H1 (cell line): Measurements from ENCODE around the gene PSMD13.

Experiments
- CEBPB ChIP-seq: IDR thresholded peaks from 2 replicates; pipeline ENCODE4 v1.6.1; 2012; ENCODE audit warnings: low read depth, low read length
- EP300 ChIP-seq, 2 experiments: IDR thresholded peaks; 1 replicate in 1 of 2; 2 replicates in 1 of 2; pipeline ENCODE4 v1.6.1; 2011 to 2012; ENCODE audit warnings: low read depth in 2 of 2, low read length in 2 of 2, mild to moderate bottlenecking in 2 of 2, borderline replicate concordance in 1 of 2, inconsistent platforms in 1 of 2, moderate library complexity in 1 of 2
- FOSL1 ChIP-seq: IDR thresholded peaks from 2 replicates; pipeline ENCODE4 v1.6.1; 2011; ENCODE audit warnings: mild to moderate bottlenecking, low read depth, low read length, moderate library complexity; ENCODE audit not compliant: insufficient read depth
- GABPA ChIP-seq: IDR thresholded peaks from 2 replicates; pipeline ENCODE4 v1.6.1; 2011; ENCODE audit warnings: mild to moderate bottlenecking, low read length, moderate library complexity, borderline replicate concordance; ENCODE audit not compliant: insufficient read depth
- KDM5A ChIP-seq: fragments of 200-600 bp; IDR thresholded peaks from 2 replicates; pipeline ENCODE4 v1.7.1; 2012; ENCODE audit warnings: mild to moderate bottlenecking, low read length, inconsistent platforms, mixed read lengths
- MAFK ChIP-seq: IDR thresholded peaks from 2 replicates; pipeline ENCODE4 v1.6.1; 2012; ENCODE audit warnings: low read depth, mild to moderate bottlenecking, improper control_type of control experiment, low read length
- NRF1 ChIP-seq: IDR thresholded peaks from 2 replicates; pipeline ENCODE4 v1.6.1; 2011; ENCODE audit warnings: mild to moderate bottlenecking, low read depth, low read length, improper control_type of control experiment
- POLR2A ChIP-seq, 2 experiments: IDR thresholded peaks; 1 replicate in 1 of 2; 2 replicates in 1 of 2; pipeline ENCODE4 v1.6.1; 2011; ENCODE audit warnings: low read depth in 2 of 2, low read length in 2 of 2, mild to moderate bottlenecking in 2 of 2; ENCODE audit errors: control extremely low read depth in 1 of 2
- POLR2AphosphoS5 ChIP-seq: IDR thresholded peaks from 2 replicates; pipeline ENCODE4 v1.6.1; 2011; ENCODE audit warnings: low read depth, low read length
- RNF2 ChIP-seq: fragments of 200-900, 300-1000 bp; sonication (generic); IDR thresholded peaks from 2 replicates; pipeline ENCODE4 v1.7.1; 2016; ENCODE audit warnings: borderline replicate concordance, low read depth, mild to moderate bottlenecking, antibody characterized with exemption, low read length; ENCODE audit not compliant: poor library complexity, severe bottlenecking; ENCODE audit errors: missing control alignments
- TAF1 ChIP-seq: IDR thresholded peaks from 2 replicates; pipeline ENCODE4 v1.6.1; 2011; ENCODE audit warnings: mild to moderate bottlenecking, low read depth, low read length
- TCF12 ChIP-seq: IDR thresholded peaks from 2 replicates; pipeline ENCODE4 v1.6.1; 2011; ENCODE audit warnings: low read depth, mild to moderate bottlenecking, low read length
- TF ChIP-seq, protein P1 (sequence below), 3 experiments: IDR thresholded peaks; 1 replicate in 2 of 3; 2 replicates in 1 of 3; pipeline versions ENCODE4 v1.5.1 to v1.6.1; 2011; ENCODE audit warnings: low read length in 3 of 3, mild to moderate bottlenecking in 3 of 3, inconsistent platforms in 2 of 3, low read depth in 1 of 3, moderate library complexity in 1 of 3; ENCODE audit not compliant: insufficient read depth in 1 of 3; ENCODE audit errors: control extremely low read depth in 1 of 3

DNA sequence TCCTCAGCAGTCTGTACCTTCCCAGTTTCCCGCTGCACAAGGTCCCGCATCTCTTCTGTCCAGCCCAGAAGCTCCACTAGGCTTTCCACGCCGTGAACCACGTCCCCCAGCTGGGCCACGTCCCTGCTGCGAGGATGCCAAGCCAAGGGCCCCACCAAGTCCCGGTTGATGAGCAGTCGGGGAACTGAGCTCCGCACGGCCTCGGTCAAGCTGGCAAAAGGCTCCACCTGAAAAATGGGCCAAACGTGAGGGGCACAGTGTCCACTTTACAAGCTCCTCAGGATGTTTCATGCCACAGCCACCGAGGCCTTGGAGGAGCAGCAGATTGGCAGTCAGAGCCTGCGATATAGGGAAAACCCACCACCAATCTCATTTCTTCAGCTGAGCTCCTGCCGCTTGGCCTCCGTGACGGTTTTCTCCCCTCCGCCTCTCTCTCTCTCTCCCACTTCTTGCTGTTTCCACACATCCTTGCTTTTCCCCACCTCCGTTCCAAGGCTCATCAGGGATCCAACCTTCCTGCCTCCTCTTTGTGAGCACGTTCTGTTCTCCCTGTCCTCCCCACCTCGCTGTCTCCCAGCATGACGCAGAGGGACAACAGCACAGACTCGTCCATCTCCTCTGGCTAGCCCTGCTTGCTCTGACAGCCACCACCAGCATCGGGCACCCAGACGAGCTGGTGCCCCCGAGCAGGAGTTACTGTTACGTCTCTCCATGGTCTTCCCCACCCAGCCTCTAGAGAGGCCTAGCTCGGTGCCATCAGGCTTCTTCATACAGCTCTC, 17.8 kb upstream of the PSMD13 start:
- TF ChIP-seq KDM5A: no peak
- no peak for TF ChIP-seq POLR2A (IDR thresholded peaks at IDR 0.05; ENCODE audit: control extremely low read depth in 1 of 2, low read depth in 2 of 2, low read length in 2 of 2)
- TF ChIP-seq, protein P1, sequence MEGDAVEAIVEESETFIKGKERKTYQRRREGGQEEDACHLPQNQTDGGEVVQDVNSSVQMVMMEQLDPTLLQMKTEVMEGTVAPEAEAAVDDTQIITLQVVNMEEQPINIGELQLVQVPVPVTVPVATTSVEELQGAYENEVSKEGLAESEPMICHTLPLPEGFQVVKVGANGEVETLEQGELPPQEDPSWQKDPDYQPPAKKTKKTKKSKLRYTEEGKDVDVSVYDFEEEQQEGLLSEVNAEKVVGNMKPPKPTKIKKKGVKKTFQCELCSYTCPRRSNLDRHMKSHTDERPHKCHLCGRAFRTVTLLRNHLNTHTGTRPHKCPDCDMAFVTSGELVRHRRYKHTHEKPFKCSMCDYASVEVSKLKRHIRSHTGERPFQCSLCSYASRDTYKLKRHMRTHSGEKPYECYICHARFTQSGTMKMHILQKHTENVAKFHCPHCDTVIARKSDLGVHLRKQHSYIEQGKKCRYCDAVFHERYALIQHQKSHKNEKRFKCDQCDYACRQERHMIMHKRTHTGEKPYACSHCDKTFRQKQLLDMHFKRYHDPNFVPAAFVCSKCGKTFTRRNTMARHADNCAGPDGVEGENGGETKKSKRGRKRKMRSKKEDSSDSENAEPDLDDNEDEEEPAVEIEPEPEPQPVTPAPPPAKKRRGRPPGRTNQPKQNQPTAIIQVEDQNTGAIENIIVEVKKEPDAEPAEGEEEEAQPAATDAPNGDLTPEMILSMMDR (IDR thresholded peaks at IDR 0.05; ENCODE audit: control extremely low read depth in 1 of 3, insufficient read depth in 1 of 3, low read depth in 1 of 3, low read length in 3 of 3): no peak
- no peak for TF ChIP-seq EP300 (IDR thresholded peaks at IDR 0.05; ENCODE audit: borderline replicate concordance in 1 of 2, low read depth in 2 of 2, low read length in 2 of 2)
- TF ChIP-seq FOSL1: no peak
- no peak for TF ChIP-seq GABPA
- no peak for TF ChIP-seq POLR2AphosphoS5
- TF ChIP-seq CEBPB: no peak
- no peak for TF ChIP-seq TCF12
- TF ChIP-seq MAFK: no peak
- no peak for TF ChIP-seq TAF1
- no peak for TF ChIP-seq RNF2
- no peak for TF ChIP-seq NRF1
